ENCODE results near the gene GP5.

DNA sequence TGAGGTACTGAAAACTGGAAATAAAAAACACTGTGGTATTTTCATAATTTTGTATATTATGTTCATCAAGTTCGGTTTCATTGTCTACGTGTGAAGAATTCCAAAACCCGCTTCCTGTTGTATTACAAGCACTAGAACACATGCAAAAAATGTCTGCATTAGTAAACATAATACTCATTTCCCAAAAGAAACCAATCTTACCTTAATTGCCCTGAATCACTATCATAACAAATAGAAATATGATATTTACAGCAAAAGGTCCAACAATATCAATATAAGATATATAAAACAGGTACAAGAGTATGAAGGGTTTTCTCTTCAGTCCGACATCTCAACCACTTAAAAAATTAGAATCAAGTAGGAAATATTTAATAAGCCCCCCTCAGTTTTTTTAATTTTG lies 26.3 kb upstream of the GP5 start:
- TF ChIP-seq, protein P1, sequence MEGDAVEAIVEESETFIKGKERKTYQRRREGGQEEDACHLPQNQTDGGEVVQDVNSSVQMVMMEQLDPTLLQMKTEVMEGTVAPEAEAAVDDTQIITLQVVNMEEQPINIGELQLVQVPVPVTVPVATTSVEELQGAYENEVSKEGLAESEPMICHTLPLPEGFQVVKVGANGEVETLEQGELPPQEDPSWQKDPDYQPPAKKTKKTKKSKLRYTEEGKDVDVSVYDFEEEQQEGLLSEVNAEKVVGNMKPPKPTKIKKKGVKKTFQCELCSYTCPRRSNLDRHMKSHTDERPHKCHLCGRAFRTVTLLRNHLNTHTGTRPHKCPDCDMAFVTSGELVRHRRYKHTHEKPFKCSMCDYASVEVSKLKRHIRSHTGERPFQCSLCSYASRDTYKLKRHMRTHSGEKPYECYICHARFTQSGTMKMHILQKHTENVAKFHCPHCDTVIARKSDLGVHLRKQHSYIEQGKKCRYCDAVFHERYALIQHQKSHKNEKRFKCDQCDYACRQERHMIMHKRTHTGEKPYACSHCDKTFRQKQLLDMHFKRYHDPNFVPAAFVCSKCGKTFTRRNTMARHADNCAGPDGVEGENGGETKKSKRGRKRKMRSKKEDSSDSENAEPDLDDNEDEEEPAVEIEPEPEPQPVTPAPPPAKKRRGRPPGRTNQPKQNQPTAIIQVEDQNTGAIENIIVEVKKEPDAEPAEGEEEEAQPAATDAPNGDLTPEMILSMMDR (IDR thresholded peaks at IDR 0.05; ENCODE audit: low read length), result no peak
- TF ChIP-seq EZH2 (IDR thresholded peaks at IDR 0.05; ENCODE audit: borderline replicate concordance, low read length), result no peak
